ENCODE results near the gene F10.
"Not testable (repeated sequence)": the region's sequence is repeated elsewhere in the genome, so short reads cannot be mapped to it uniquely, and the experiment has no call there.

Gene F10

GRCh38 chr13:113122550-113123225 is at the start of gene F10:
Gene F10, plus strand, starts transcription at chr13:113122799. Its CDS starts 57 bp downstream, at chr13:113122856.
- DNase-seq (ENCODE audit: low read depth in 1 of 2, low spot score in 1 of 2), result no peak

DNA sequence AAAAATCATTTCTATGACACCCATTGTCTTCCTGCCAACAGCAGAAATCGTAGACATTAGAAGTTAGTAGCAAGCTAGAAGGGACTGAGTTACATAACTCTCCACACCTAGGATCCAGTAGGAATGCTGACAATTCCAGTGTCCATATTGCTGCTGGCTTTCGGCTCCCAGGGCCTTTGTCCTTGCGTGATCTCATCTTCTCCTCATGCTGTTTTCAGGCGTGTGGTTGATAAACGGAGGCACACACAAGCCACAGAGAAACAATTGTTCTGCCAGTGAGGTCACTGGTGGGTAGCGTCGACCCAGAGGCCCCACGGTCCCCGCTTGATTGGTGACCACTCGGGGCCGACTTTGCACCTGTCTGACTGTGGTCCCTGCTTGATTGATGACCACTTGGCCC is 48.7 kb upstream of the F10 start:
- no peak for DNase-seq (ENCODE audit: low read depth in 1 of 2, low spot score in 1 of 2)

GRCh38 chr13:113074401-113074800 is 48.2 kb upstream of the F10 start:
- no peak for DNase-seq (ENCODE audit: low read depth in 1 of 2, low spot score in 1 of 2)

GRCh38 chr13:113074876-113075275 is 47.7 kb upstream of the F10 start:
- DNase-seq (ENCODE audit: low read depth in 1 of 2, low spot score in 1 of 2), result no peak

- no peak for DNase-seq (ENCODE audit: low read depth in 1 of 2, low spot score in 1 of 2)
Observed at GRCh38 chr13:113075711-113076110, 46.9 kb upstream of the F10 start.

DNA sequence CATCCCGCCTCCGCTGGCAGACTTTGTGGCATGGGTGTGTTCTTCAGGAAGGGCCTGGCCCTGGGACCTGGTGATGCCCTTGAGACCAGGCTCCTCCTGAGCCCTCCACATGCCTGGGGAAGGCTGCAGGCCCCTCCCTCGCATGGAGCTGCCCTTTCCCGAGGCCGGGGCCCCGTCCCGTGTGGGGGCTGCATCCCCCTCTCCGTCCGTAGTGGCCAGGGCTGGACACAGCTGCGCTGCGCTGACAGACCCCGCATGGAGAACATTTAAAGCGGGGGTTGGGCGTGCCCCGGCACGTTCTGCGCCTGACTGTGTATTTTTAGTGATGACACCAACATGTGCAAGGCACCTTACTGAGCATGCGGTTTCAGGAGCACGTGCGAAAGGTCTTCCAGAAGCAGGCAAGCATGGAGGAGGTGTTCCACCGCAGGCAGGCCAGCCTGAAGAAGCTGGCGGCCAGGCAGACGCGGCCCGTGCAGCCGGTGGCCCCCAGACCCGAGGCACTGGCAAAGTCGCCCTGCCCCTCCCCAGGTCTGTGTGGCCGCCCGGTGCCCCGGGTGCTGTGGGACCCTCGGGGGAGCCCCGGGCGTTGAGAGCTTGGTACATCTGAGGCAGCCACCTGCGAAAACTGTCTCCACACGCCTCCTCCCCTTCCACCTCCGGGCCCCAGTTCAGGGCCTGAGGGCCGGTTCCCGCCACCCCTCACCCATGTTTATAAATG is 45.8 kb upstream of the F10 start:
- DNase-seq (ENCODE audit: low read depth in 1 of 2, low spot score in 1 of 2), result no peak

DNA sequence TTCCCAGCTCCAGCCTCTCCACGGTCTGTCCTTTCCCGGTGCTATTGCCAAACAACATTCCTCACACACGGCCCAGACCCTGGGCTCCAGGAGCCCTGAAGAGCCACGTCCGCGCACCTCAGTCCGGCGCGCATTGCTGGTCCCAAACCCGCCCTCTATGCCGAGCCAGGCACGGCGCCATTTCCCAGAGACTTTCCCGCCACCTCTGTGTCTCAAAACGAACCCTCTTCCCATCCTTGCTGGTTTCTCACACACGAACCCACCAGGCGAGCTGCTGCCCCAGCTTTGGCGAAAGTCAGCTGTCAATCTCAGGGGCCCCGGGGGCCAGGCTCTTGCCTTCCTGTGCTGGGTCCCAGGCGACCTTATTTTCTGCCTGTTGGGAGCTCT is 45.0 kb upstream of the F10 start:
- no peak for DNase-seq (ENCODE audit: low read depth in 1 of 2, low spot score in 1 of 2)

DNA sequence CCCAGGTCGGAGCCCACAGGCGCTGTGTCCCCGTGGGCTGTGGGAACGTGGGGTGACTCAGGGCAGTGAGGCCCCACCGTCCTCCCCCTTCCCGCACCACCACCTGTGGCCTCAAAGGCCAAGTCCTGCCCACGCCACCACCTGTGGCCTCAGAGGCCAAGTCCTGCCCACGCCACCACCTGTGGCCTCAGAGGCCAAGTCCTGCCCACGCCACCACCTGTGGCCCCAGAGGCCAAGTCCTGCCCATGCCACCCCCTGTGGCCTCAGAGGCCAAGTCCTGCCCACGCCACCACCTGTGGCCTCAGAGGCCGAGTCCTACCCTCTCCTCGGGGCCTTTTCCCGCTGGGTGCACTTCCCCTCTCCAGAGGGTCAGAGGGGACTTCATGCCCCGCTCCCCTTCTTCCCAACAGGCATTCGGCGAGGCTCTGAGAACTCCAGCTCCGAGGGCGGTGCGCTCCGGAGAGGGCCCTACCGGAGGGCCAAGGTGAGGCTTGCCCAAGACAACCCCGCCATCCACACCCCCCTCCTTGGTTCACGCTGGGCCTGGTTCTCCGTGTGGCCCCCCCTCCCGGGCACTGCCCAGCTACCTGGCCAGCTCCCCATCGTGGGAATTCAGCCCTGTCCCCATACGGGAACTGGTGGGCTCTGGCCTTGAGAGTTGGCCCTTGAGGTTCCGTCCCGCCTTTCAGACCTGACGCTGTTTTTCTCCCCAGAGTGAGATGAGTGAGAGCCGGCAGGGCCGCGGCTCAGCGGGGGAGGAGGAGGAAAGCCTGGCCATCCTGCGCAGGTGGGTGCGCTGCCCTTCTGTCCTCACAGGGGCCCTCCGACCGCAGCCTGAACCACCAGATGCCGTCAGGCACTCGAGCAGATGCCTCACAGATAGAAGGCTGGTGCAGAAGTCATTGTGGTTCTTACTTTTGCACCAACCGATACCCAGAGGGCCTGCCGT is 44.4 kb upstream of the F10 start:
- no peak for DNase-seq (ENCODE audit: low read depth in 1 of 2, low spot score in 1 of 2)

DNA sequence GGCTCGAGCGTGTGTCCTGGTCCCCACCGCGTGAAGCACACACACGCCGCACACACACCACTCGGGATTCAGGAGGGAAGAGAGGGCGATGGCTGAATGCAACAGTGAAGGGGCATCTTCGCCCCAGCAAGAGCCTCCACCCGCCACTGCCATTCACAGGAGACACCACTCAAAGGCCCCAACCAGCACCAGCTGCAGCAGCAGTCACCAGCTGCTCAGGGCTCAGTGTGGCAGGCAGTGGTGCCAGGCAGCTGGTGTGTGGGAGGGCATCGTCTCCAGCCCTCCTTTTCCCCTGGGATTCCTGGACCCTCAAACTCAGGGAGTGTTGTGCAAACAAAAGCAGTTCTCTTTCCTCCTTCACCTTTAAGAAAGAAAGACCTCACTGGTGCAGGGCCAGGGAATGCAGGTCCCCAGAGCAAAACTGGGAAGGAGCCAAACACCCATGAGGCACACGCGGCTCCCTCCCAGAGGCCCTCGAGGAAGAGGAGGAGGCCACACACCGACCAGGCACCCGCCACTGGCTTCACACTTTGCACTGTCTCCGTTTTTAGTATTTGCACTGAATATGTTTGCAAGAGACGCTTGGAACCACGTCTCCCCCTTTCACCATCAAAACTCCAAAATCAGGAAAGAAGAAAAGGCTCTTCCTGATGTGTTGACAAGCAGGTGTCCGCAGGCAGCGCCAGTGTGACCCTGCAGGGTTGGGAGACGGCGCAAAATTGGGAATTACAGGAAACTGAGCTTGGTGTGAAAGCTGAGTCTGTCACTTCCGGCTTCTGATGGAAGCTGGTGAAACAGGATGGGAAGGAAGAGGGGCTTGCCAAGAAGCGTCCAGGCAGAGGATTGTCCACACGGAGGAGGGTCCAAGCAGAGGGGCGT is 43.5 kb upstream of the F10 start:
- DNase-seq (ENCODE audit: low read depth in 1 of 2, low spot score in 1 of 2), result no peak

DNA sequence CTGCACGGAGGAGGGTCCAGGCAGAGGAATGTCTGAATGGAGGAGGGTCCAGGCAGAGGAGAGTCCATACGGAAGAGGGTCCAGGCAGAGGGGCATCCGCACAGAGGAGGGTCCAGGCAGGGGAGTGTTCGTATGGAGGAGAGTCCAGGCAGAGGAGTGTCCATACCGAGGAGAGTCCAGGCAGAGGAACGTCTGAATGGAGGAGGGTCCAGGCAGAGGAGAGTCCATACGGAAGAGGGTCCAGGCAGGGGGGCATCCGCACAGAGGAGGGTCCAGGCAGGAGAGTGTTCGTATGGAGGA is 42.9 kb upstream of the F10 start:
- not testable (repeated sequence) for DNase-seq (ENCODE audit: low read depth in 1 of 2, low spot score in 1 of 2)

- DNase-seq (ENCODE audit: low read depth in 1 of 2, low spot score in 1 of 2), result no peak
Observed at GRCh38 chr13:113080361-113080831, 42.2 kb upstream of the F10 start.

DNA sequence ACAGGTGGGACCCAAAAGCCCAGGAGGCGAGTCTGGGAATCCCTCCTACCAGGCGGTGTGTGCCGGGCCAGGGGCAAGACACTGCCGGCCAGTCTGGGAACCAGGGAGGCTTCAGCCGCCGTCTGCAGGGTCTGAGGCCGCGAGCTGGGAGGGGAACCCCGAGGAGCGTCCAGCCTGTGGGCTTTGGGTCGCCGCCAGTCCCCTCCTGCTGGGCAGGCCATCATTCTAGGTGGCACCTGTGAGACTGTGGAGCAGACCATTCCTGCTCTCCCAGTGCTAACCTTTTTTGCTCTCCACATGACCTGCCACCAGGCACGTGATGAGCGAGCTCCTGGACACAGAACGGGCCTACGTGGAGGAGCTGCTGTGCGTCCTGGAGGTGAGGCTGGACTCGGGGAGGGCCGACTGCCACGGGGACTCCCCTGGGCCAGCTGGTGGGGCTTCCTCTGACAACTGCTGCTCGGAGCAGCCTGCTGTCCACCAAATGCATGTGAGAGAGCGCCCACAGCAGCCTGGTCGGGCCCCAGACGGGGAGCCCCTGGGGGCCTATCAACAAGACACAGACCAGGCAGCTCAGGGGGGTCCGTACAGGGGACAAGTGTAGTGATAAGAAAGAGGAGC is 41.6 kb upstream of the F10 start:
- DNase-seq (ENCODE audit: low read depth in 1 of 2, low spot score in 1 of 2), result no peak

- no peak for DNase-seq (ENCODE audit: low read depth in 1 of 2, low spot score in 1 of 2)
Observed at GRCh38 chr13:113082198-113083021, 40.2 kb upstream of the F10 start.

DNA sequence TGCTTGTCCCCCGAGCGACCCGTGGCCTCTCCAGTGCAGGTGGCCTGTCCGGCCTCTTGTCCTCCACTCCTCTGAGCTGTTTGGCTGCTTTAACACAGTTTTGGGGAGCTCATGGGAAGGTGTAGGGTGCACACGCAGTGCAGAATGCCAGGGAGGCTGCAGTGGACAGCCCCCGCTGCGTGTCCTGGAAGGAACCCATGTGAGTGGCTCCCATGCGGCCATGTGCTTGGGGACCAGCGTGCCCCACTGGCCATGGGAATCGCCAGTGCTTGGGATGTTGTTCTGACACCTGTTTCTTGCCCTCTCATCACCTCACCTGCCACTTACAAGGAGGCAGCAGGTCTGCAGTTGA is 39.6 kb upstream of the F10 start:
- no peak for DNase-seq (ENCODE audit: low read depth in 1 of 2, low spot score in 1 of 2)

DNA sequence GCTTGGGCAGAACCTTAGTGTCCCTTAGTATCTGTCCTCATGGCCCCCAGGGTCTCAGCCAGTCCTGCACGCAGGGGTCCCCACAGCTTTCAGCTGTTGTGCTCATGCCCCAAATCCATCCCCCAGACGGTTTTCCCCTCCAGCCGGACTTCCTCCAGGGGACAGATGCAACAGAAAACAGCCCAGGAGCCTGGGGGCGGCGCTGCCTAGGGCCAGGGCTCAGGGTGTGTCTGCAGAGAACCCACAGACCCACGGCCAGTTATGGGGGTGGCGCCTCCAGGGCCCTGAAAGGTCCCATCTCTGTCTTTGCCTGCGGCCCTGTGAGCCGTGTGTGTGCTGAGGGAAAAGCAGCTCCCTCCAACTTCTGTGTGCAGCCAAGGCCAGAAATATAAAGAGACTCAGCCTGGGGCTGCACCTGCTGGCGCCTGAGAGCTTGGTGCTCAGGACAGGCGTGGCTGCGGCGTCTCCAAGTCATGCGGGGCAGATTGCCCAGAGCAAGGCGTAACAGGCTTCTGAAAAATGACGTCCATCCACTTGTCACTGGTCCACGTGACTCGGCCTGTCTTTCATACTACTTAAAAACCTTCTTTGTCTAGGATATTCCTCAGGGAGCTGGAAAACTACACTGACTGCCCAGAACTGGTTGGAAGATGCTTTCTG is 39.1 kb upstream of the F10 start:
- no peak for DNase-seq (ENCODE audit: low read depth in 1 of 2, low spot score in 1 of 2)

DNA sequence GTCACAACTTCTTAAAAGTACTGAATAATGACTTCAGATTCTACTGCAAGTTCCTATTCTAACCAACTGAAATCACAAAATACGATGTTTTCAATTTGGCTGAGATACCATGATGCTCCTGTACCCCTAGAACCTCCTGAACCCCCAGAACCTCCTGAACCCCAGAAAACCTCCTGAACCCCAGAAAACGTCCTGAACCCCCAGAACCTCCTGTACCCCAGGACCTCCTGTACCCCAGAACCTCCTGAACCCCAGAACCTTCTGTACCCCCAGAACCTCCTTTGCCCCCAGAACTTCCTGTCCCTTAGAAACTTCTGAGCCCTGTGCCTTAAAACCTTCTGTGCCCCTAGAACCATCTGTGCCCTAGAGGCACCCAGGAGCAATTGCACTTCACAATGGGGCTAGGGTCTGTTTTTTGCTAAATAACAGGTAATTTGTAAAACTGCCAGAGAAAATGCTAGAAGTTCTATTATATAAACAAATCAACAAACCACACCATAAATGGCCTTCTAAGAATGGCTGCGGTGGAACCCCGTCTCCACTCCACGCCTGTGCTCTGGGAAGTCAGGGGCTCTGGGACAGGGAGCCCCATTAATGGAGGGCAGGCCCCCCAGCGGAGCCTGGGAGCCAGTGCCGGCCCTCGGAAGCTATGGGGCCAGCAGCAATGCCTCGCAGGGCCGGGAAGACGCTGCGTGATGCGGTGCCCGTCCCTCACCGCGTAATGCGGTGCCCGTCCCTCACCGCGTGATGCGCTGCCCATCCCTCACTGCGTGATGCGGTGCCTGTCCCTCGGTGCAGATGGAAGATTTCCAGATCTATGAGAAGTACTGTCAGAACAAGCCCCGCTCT is 38.3 kb upstream of the F10 start:
- DNase-seq (ENCODE audit: low read depth in 1 of 2, low spot score in 1 of 2), result no peak

DNA sequence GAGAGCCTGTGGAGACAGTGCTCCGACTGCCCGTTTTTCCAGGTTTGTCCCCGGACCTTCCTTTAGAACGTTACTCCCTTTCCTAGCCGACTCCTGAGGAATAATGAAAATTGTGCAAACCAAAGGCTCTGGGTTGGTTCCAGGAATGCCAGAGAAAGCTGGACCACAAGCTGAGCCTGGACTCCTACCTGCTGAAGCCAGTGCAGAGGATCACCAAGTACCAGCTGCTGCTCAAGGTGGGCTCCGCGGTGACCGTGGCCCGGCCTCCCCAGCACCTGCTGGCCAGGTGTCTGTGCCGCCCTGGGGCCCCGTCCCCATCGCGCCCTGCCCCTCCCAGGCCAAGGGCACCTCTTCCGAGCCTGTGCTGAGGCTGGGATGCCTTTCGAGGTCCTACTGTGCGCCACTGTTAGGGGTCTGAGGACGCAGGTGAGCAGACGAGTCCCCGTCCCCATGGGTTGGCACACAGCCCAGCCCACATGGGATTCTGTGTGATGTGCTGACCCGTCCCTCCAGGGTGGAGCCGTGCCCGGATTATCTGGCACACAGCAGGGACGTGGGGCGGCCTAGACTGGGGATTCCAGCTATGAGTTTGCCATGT is 37.6 kb upstream of the F10 start:
- DNase-seq (ENCODE audit: low read depth in 1 of 2, low spot score in 1 of 2), result no peak

Data from stimulated activated CD4-positive, alpha-beta T cell treated with anti-CD3 and anti-CD28 coated beads, Interleukin-15, amount 100 ng/mL, for 1 hour (primary cell).